Measurements from ENCODE around the gene C12orf56.
A peak's percentile ranks its signal among the peaks of the same experiment; 100 is the strongest.
"Not testable (repeated sequence)": the region's sequence is repeated elsewhere in the genome, so short reads cannot be mapped to it uniquely, and the experiment has no call there.

Gene C12orf56

DNA sequence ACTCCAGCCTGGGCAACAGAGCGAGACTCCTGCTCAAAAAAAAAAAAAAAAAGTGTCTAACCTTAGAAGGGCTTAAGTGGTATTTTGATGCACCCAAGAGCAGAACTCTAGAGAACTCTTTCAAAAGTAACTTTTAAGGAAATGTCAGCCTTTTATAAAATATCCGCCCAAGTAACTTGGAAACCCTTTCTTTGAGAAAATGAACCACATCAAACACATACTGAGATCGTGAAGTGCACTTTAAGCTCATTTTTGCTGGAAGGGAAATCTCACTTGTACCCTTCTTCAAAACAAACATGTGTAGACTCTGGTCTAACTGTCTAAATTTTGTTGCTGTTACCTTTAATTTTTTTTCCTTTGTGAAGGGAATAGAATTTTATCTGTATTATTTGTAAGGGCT is 5.5 kb downstream of the C12orf56 start:
- DNase-seq, result peak; percentile 42

DNA sequence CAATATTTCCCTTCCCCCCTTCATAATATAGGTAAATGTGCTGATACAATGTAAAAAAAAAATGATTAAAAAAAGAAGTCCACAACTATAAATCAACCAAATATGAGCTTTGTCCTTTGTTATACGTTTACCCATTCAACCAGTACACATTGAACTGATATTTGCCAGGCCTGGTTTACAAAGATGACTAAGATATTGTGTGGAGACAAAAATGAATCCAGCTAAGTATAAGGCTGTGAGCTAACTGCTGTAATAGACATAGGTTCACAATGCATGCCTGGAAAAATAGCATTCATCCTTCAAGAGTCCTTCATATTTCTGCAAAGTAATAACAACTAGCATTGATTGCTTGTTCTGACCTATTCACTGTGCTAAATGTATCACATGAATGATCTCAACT is 6.9 kb downstream of the C12orf56 start:
- DNase-seq, result no peak

DNA sequence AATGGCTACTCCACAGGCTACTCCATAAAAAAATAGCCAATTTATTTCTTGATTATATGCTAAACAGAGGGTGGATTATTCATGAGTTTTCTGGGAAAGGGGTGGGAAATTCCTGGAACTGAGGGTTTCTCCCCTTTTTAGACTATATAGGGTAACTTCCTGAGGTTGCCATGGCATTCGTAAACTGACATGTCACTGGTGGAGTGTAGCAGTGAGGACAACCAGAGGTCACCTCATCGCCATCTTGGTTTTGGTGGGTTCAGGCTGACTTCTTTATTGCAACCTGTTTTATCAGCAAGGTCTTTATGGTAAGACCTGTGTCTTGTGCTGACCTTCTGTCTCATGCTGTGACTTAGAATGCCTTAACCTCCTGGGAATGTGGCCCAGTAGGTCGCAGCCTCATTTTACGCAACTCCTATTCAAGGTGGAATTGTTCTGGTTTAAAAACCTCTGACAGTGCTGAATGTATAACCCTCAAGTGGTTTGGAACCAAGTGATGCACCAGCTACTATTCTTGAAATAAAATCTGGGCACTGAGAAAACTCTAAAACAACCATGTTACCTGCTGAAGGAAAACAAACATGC is 27.7 kb downstream of the C12orf56 start:
- no peak for DNase-seq

DNA sequence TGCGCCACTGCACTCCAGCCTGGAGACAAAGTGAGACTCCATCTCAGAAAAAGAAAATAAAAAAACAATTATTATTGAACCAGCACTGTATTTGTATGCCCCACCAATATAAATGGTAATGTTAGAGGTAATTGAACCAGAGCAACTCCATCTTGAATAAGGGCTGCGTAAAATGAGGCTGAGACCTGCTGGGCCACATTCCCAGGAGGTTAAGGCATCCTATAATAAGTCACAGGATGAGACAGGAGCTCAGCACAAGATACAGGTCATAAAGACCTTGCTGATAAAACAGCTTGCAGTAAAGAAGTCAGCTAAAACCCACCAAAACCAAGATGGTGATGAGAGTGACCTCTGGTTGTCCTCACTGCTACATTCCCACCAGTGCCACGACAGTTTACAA is 29.4 kb downstream of the C12orf56 start:
- DNase-seq, result not testable (repeated sequence)

DNA sequence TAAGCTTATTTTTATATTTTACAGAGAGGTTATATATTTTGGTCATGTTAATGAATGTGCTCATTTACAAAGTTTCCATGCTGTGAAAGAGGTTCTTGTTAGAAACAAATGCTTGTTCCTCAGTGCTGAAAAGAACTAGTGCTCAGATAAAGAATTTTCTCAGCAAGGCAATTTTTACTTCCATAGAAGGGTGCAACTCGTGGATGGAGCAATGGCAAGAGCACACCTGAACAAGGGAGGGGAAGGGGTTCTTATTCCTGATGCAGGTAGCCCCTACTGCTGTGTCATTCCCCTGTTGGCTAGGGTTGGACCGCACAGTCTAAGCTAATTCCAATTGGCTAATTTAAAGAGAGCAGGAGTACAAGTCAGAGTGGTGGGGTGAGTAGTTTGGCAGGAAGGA is 34.3 kb downstream of the C12orf56 start:
- DNase-seq, result not testable (repeated sequence)

DNA sequence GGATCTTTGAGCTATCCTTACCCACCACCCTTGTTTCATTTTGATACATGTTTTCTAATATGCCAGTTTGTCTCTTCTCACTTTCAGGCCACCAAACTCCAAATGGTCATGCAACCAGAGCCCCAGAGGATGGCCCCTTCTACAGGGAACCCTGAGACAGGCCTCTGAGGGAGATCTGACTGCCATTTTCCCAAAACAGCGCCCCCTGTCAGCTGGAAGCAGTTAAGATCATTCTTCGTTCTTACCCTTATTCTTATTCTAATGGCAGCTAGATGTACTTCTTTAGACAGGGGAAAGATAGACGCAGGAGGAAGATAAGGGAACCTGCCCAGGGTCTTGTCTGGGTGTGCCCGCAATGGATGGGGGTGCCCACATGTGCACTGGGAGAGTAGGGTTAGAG is 38.4 kb downstream of the C12orf56 start:
- DNase-seq, result no peak

DNA sequence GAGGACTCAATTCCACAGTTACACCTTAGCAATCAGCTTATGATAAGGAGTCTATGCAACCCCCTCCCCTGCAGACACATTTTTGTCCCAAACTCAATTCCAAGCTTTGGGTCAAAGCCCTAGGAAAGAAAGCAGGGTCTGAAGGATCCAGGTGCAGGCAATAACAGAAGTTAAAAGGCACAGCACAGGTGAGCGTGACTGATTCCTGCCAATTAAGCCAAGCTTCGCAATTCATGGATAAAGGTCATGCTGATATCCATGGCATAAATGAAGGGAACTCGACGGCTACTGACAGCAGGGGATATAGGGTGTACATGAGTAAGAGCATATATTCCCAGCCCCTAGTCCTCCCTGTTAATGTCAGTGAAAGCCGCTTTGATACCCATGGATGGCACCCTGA is 39.3 kb downstream of the C12orf56 start:
- no peak for DNase-seq

DNA sequence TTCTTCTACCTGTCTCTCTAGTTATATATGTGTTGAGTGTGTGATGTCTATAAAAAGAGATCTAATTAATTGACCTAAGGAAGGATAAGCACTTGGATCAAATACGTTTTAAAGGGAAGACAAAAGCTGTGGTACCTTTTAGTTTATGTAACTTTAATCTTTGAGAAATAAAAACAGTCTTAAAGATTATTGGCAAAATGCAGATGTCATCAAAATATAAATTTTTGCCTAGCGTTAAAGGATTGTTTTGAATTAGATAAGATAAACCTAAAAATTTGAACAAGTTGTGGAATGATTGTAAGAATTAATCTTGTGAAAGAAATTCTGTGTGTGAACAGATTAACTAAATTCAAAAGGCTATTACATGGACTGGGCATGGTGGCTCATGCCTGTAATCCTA is 42.9 kb downstream of the C12orf56 start:
- DNase-seq, result no peak

DNA sequence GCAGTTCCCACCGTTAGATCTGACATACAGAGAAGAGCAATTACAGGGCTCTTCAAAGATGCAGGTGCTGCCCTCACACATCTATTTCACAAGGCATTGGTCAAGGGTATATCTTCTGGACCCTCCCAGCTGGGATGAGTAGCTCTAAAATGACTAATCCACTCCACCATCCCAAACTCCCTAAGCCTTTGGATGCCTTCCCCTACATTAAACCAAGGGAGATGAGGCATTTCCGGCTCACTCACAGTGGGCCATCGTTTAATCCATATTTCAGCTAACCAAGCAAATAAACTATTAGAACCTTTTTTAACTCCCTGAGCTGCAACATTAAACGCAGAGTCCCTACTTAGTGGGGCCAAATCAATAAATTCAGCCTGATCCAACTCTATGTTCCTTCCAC is 45.9 kb downstream of the C12orf56 start:
- DNase-seq, result not testable (repeated sequence)

DNA sequence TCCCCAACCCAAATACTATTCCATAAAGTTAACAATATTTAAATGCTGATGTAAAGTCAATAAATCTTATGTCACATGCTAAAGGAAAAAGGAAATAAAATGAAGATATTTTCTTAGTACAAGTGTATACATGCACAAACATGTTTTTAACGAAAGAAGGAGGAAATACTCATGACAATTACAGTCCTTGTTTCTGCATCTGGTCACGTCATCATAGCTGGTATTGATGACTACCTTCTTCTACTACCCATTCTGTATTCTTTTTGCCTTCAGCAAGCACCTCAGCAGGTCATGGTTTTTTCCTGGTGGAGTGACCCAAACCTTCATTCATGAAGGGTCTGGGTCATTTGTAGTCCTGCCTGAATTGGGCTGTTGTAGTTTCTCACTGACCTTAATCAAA is 50.0 kb downstream of the C12orf56 start:
- not testable (repeated sequence) for DNase-seq

DNA sequence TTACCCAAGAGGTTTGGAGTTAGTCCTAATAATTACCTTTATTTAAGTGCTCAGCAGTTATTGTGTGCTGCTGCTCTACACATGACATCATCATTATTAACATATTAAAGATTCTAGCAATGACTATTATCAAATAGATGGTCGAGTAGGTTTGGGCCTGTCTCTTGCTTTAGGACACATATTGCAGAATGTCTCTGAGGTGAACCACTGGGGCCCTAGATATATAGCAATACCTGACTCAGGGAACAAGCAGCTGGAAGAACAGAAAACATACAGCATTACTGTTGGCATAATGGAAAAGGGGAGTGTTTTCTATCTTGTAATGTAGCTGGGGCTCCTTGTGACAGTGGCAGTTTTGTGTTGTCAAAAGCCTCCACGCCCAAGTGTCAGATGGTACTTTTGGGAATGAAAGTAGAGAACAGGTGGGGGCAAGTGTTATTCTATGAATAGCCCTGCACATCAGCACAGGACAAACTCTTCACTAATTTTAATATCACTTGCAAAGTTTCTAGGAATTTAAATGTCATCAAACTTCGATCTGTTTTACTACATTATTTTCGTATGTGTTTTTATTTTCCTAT is 54.6 kb downstream of the C12orf56 start:
- DNase-seq, result no peak

DNA sequence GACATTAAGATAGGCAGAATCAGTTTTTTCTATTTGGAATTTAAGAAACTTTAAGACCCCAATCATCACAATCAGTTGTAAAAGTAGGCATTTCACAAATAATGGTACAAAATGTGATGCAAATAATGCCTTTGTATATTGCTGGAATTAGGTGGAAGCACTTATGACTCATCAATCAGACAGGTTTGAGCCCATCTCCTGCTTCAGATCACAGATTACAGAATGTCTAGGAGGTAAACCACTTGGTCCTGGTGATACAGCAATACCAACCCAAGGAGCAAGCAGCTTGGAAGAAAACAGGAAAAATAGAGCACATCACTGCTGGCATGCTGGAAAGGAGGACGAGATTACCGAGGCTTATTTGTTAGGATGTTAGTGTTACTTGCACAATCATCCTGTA is 57.6 kb downstream of the C12orf56 start:
- no peak for DNase-seq

DNA sequence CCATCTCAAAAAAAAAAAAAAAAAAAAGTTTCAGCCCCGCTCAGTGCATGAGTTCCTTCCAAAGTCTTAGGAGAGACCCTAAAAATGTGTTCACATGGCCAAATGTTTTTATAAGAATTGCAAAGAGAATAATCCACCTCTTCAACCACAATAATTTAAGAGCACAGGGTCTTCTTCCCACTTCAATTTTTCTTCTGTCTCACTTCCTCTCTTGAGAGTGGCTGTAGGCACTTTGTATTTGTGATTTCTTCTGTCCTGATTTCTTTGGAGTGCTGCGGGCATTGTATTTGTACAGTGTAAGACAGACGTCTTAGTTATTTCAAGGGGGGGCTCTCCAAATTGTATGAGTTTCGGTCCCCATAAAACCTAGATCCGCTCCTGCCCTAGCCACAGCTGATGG is 58.3 kb downstream of the C12orf56 start:
- no peak for DNase-seq

DNA sequence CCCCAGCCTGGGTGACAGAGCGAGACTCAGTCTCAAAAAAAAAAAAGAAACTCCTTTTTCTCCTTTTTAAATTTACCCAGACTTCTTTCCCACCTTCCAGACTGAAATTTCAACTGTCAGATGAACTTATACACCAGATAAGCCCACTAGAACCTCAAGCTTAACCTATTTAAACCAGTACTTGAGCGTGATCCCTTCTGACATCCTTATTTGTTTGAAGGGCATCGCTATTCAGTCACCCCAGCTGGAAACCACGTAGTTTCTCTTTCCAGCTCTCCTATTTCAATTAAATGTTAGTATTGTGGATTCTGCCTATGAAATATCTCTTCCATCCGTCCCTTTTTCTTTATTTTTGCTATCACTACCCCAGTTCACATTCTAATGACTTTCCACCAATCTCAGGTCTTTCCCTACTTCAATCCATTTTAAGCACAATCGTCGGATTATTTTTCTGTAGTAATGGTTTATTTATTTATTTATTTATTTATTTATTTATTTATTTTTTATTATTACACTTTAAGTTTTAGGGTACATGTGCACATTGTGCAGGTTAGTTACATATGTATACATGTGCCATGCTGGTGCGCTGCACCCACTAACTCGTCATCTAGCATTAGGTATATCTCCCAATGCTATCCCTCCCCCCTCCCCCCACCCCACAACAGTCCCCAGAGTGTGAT is 61.4 kb downstream of the C12orf56 start:
- DNase-seq, result not testable (repeated sequence)

DNA sequence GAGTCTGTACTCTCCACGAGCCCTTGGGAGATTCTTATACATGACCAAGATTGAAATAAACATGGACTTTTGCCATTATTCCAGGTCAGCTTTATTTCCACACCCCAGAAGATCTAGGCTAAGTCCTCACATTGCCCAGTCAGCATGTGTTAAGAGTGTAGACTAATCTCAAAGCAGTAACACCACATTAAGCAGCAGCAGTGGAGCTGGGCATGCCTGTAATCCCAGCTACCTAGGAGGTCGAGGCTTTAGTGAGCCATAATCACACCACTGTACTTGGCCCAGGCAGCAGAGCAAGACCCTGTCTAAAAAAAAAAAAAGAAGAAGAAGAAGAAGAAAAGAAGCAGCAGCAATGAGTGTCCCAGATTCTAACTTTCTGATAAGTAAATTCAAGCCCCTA is 65.5 kb downstream of the C12orf56 start:
- no peak for DNase-seq

DNA sequence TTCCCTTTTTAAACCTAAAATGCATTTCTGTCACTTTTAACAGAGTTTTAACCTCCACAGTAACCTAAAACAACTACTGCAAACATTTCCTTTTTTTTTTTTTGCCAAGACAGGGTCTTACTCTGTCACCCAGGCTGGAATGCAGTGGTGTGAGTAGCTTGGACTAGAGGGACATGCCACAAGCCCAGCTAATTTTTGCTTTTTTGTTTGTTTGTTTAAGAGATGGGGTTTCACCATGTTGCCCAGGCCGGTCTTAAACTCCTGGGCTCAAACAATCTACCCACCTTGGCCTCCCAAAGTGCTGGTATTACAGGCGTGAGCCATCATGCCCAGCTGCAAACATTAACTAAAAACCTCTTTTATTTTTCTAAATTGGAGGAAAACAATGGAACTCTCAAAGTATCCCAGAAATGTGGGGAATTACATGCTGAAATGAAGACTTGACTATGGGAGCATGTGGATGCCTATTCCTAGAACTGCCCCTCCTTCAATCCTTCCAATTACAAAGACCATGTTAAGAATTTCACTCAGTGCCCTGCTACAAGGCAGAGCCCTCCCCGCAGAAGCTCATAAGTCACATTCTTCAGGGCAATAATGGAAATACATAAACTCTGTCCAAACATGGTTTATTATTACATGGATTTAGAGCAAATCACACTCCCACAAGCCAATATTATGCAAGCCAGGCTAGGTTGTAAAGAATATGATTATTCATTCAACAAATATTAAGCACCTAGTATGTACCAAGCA is 66.9 kb downstream of the C12orf56 start:
- DNase-seq, result no peak

DNA sequence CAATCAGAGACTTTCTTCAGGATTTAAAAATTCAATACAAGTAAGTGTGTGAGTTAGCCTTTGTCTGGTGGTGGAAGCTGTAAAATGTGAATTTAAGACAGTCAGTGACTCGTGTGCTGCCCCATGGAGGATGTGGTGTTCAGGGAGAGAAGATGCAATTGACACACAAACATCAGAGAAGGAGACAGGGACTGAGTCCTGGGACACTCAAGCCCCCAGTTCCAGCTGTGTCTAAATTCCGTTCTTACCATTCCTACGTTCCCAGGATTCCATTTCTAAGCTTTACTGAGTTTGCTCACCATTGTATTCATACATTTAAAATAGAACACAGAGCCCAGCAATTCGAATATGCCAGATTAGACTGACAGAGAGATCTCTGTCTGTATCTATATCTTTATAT is 67.6 kb downstream of the C12orf56 start:
- no peak for DNase-seq

DNA sequence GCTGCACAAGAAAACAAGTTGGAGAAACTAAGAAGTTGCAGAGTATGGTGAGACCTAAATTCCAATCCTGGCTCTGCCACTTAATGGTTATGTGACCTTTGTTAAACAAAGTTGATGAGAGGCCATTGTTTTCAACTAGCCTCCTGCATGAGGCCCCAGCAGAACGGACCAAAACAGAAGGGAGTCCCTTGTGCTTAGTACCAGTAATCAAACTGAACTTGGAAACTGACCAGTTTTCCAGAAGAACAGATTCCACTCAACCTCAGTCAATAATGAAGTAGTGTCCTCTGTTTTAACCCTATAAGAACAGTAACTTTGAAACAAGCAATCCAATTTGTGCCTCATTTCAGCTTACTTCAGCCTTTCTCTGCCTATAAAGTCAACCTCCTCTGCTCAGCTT is 69.9 kb downstream of the C12orf56 start:
- DNase-seq, result no peak

DNA sequence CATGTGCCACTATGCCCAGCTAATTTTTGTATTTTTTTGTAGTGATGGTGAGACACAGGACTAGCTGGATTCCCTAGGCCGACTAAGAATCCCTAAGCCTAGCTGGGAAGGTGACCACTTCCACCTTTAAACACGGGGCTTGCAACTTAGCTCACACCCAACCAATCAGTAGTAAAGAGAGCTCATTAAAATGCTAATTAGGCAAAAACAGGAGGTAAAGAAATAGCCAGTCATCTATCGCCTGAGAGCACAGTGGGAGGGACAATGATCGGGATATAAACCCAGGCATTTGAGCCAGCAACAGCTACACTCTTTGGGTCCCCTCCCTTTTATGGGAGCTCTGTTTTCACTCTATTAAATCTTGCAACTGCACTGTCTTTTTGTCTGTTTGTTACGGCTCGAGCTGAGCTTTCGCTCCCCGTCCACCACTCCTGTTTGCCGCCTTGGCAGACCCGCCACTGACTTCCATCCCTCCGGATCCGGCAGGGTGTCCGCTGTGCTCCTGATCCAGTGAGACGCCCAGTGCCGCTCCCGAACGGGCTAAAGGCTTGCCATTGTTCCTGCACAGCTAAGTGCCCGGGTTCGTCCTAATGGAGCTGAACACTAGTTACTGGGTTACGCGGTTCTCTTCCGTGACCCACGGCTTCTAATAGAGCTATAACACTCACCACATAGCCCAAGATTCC is 70.9 kb downstream of the C12orf56 start:
- not testable (repeated sequence) for DNase-seq

DNA sequence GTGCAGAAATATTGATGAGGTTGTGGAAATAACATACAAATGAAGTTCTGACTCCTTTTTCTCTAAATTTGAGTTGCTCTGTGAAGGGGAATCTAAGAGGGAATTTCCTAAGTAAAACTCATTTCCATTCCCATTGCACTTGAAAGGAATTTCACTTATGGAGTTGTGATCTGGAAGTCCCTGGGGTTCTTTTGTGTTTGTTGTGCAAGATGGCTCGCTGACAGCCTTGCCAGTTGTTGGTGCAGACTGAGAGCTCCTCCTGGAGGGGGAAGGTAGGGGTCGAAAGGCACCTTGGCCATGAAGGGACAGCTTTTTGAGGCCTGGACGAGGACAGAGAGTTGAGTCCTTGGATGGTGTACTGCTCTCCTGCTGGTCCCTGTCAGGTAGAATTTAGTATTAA is 72.0 kb downstream of the C12orf56 start:
- DNase-seq, result no peak

DNA sequence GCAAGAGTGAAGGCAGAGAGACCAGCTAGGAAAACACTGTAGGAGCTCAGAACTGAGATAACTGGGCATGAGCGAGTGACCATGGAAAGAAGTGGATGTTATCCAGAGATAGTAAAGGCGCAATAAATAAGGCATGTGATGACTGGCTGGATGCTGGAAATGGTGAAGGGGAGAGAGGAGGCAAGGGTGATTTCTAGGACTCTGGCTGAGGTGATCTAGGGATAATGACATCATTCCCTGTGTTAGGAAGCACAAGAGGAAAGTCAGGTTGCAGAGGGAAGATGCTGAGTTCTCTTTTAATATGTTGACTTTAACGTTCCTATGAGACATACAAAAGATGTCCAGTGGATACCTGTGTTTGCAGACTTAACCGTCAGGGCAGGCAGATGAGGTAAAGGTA is 78.7 kb downstream of the C12orf56 start:
- no peak for DNase-seq

DNA sequence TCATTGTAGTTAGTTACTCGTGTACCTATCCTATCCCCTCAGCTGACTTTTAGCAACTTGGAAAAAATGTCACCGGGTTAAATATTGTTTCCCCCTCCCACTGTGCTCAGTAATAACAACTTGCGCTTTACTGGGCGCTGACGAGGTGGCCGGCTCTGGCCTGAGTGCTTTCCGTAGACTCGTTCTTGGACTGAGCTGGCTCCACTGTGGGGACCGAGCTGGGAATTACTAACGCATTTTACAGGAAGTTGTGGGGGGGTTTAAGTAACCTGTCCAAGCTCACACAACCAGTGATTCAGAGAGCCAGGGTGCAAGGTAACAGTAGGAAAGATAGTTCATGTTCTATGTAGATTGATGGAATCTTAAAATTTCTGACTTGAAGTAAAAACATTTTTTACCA is 86.0 kb downstream of the C12orf56 start:
- no peak for DNase-seq

DNA sequence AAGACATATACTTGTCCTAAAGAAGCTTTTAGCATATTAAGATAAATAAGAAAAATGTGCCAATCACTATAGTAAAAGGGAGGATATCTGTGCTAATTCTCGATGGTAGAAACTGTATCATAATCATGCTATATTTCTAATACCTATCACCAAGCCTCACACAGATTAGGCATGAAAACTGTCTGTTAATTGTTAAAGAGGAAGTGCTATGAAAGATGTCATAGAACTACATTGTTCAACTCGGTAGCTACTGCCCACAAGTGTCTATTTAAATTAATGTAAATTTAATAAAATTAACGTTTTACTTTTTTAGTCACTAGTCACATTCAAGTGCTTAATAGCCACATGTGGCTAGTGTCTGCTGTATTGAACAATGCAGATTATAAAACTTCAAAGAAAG is 90.9 kb downstream of the C12orf56 start:
- DNase-seq, result no peak
